NCI-H748 treated with DMSO at 0.1 percent for 48 hours (cell line): ENCODE results near the gene JAG2.

Experiments used
- DNase-seq: peaks from one replicate; lab custom pipeline; 2025; lab: John Stamatoyannopoulos, UW

JAG2 gene

GRCh38 chr14:105138551-105139111 lies 29.9 kb downstream of the JAG2 start:
- DNase-seq = no peak

GRCh38 chr14:105138021-105138541 lies 30.5 kb downstream of the JAG2 start:
- no peak for DNase-seq

GRCh38 chr14:105137481-105138020 lies 31.0 kb downstream of the JAG2 start:
- DNase-seq = no peak

GRCh38 chr14:105136401-105137322 lies 31.9 kb downstream of the JAG2 start:
- no peak for DNase-seq

GRCh38 chr14:105135700-105136395 lies 32.7 kb downstream of the JAG2 start:
- DNase-seq = no peak

- DNase-seq = no peak
Measured at GRCh38 chr14:105132921-105133654, 35.5 kb downstream of the JAG2 start.

- DNase-seq = no peak
Measured at GRCh38 chr14:105131241-105131640, 37.3 kb downstream of the JAG2 start.

- no peak for DNase-seq
Measured at GRCh38 chr14:105128059-105128458, 40.5 kb downstream of the JAG2 start.

- DNase-seq = no peak
Measured at GRCh38 chr14:105126981-105127329, 41.6 kb downstream of the JAG2 start.

- no peak for DNase-seq
Measured at GRCh38 chr14:105126126-105126980, 42.2 kb downstream of the JAG2 start.

GRCh38 chr14:105124823-105125222 lies 43.8 kb downstream of the JAG2 start:
- DNase-seq = no peak

- no peak for DNase-seq
Measured at GRCh38 chr14:105123981-105124765, 44.4 kb downstream of the JAG2 start.

- no peak for DNase-seq
Measured at GRCh38 chr14:105123064-105123665, 45.4 kb downstream of the JAG2 start.

GRCh38 chr14:105120056-105120455 lies 48.5 kb downstream of the JAG2 start:
- no peak for DNase-seq

- no peak for DNase-seq
Measured at GRCh38 chr14:105119408-105120025, 49.1 kb downstream of the JAG2 start.

GRCh38 chr14:105118646-105119407 lies 49.7 kb downstream of the JAG2 start:
- DNase-seq = no peak

- no peak for DNase-seq
Measured at GRCh38 chr14:105117710-105118385, 50.7 kb downstream of the JAG2 start.

GRCh38 chr14:105117257-105117646 lies 51.3 kb downstream of the JAG2 start:
- DNase-seq = no peak
